Memory B cell (primary cell): Measurements from ENCODE around the gene RANBP10.

Source experiments
- ATAC-seq: fragments of 150-1000 bp; cut with Tn5 transposase; 2 replicates; pipeline ENCODE4 v1.10.0; 2021; ENCODE audit warnings: low read depth, mild to moderate bottlenecking, moderate library complexity
- DNase-seq, 2 donors: peaks; one replicate each; pipeline ENCODE4 v3.0.0; 2022; ENCODE audit warnings: low spot score in 2 of 2
- H3K27ac Mint-ChIP-seq: one replicate; pipeline ENCODE4 v1.8.0; 2022; ENCODE audit warnings: mild to moderate bottlenecking, moderate library complexity, mixed read lengths
- H3K27me3 Mint-ChIP-seq: one replicate; pipeline ENCODE4 v1.8.0; 2022; ENCODE audit warnings: mixed read lengths
- H3K36me3 Mint-ChIP-seq: one replicate; pipeline ENCODE4 v1.8.0; 2022; ENCODE audit warnings: mild to moderate bottlenecking, mixed read lengths
- H3K4me1 Mint-ChIP-seq: one replicate; pipeline ENCODE4 v1.8.0; 2022; ENCODE audit warnings: mixed read lengths
- H3K4me3 Mint-ChIP-seq: one replicate; pipeline ENCODE4 v1.8.0; 2022; ENCODE audit warnings: mild to moderate bottlenecking, moderate library complexity, mixed read lengths
- H3K9me3 Mint-ChIP-seq: one replicate; pipeline ENCODE4 v1.8.0; 2022; ENCODE audit warnings: mixed read lengths

The RANBP10 gene

DNA sequence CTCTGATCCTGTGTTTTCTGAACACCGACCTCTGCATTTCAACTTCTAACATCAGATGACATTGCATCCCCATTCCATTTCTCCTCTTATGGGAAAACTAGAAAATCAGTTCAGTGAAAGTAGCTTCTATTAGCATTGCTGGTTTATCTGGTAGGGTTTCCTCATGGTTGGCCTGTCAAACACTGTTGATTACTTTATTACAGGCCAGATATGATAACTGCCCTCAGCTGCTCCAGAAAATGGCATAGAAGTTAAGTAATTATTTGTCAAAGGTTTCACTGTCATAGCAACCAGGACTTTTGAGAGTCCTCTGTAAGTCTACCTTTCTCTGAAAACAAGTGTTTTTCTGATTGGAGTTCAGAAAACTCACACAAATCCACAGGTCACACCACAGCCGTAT is 90.3 kb downstream of the RANBP10 start:
- H3K4me1 Mint-ChIP-seq, result peaks cover 29% of the 10 kb centered on the region
- ATAC-seq (no peak), DNase-seq (no peak)
- H3K4me3 Mint-ChIP-seq, result no peak overlapping the region
- peaks cover 7% of the 10 kb centered on the region for H3K36me3 Mint-ChIP-seq
- no peaks in the 10 kb centered on the region for H3K9me3 Mint-ChIP-seq
- no peaks in the 10 kb centered on the region for H3K27me3 Mint-ChIP-seq
- no peak overlapping the region for H3K27ac Mint-ChIP-seq

DNA sequence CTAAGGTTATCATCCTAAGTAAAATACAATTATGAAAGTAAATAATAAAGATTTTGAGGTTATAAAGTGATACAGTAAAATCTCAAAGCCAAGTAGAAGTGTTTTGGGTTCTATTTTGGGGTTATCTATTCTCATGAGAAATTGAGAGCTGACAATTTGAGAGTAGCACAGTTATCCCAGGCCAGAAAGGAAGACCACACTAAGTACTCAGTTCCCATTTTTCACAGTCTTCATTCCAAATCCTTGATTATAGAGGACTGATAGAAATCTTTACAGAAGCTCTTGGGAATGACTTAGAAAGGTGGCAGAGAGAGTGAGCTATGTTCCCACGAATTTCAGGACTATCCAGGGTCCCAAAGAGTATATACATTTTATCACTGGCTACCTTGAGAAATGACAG is 91.8 kb downstream of the RANBP10 start:
- H3K9me3 Mint-ChIP-seq, result no peaks in the 10 kb centered on the region
- DNase-seq (no peak), ATAC-seq (no peak)
- H3K27ac Mint-ChIP-seq, result no peak overlapping the region
- H3K4me3 Mint-ChIP-seq, result no peak overlapping the region
- peaks cover 24% of the 10 kb centered on the region for H3K4me1 Mint-ChIP-seq
- no peaks in the 10 kb centered on the region for H3K27me3 Mint-ChIP-seq
- H3K36me3 Mint-ChIP-seq, result peaks cover 7% of the 10 kb centered on the region

DNA sequence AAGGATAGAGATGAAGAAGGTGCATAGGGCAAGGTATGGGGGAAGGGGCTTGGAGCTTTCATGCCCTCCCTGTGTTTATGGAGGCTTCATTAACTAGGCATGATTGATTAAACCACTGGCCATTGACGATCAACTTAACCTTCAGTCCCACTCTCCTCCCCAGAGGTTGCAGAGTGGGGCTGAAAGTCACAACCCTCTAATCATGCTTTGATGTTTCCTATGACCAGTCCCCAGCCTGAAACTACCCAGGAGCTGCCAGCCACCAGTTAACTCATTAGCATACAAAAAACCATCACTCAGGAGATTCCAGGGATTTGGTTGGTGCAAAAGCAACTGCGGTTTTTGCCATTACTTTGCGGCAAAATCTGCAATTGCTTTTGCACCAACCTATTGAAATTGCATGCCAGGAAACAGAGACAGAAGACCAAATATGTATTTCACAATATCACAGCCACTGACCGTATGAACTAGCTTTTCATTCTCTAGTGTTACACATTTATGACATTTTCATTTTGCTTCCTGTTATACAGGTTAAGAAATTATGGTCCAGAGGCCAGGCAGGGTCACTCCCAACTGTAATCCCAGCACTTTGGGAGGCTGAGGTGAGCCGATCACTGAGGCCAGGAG is 92.6 kb downstream of the RANBP10 start:
- DNase-seq, result no peak
- ATAC-seq, result no peak
- H3K36me3 Mint-ChIP-seq, result peaks cover 7% of the 10 kb centered on the region
- peaks cover 24% of the 10 kb centered on the region for H3K4me1 Mint-ChIP-seq
- H3K4me3 Mint-ChIP-seq, result no peak overlapping the region
- H3K27me3 Mint-ChIP-seq, result no peaks in the 10 kb centered on the region
- H3K9me3 Mint-ChIP-seq, result no peaks in the 10 kb centered on the region
- H3K27ac Mint-ChIP-seq, result no peak overlapping the region

DNA sequence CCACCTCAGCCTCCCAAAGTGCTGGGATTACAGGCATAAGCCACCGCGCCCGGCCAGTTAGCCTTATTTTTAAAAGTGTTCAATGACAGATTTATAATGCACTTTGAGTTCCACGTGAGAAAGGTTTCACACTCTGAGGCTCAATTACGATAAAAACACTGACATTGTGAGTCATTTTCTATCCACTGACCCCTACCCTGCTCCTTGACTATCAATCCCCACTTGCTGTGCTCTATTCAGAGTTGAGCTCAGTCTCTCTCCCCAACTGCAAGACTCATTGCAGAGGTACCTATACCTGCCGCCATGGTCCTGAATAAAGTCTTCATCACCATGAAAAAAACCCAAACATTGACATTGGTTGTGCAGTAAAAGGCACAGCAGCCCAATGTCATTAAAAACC is 95.8 kb downstream of the RANBP10 start:
- Mint-ChIP-seq H3K27me3 (no peaks in the 10 kb centered on the region), H3K36me3 (peaks cover 9% of the 10 kb centered on the region), H3K9me3 (no peaks in the 10 kb centered on the region), H3K4me3 (no peak overlapping the region), H3K4me1 (peaks cover 11% of the 10 kb centered on the region), H3K27ac (no peak overlapping the region)
- ATAC-seq, result no peak
- no peak for DNase-seq

DNA sequence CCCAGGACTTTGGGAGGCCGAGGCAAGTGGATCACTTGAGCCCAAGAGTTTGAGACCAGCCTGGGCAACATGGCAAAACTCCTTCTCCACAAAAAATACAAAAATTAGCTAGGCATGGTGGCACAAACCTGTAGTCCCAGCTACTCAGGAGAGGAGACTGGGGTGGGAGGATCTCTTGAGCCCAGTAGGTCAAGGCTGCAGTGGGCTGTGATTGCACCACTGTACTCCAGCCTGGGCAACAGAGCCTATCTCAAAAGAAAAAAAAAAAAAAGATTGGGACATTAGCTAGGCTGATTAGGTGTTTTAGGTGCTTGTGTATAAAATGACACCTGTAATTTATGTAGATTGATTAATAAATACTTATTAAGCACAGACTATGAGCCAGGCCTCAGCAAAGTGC is 97.3 kb downstream of the RANBP10 start:
- Mint-ChIP-seq H3K27ac (no peak overlapping the region), H3K4me3 (no peak overlapping the region), H3K4me1 (peaks cover 10% of the 10 kb centered on the region), H3K36me3 (peaks cover 11% of the 10 kb centered on the region), H3K9me3 (no peaks in the 10 kb centered on the region), H3K27me3 (no peaks in the 10 kb centered on the region)
- no peak for DNase-seq
- ATAC-seq, result no peak

DNA sequence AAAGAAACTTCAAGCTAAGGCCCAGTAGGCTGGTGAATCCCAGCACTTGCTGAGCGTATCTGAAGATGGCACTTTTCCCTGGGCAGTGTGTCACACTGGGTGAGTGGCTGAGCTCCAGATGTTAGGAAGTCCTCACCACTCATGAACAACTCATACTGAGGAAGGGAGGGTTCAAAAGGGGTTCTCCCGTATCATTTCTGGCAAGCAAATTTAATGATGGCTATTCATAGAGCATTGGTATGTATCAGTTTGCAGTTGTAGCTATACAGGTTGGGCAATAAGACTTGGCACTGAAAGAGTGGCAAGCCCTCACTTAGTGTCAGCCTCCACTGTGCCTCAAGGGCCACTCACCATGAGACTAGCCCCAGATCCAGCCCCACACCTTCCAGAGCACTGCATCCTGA is 98.0 kb downstream of the RANBP10 start:
- DNase-seq, result no peak
- H3K36me3 Mint-ChIP-seq, result peaks cover 13% of the 10 kb centered on the region
- no peaks in the 10 kb centered on the region for H3K9me3 Mint-ChIP-seq
- H3K4me3 Mint-ChIP-seq, result no peak overlapping the region
- ATAC-seq, result no peak
- no peaks in the 10 kb centered on the region for H3K27me3 Mint-ChIP-seq
- no peak overlapping the region for H3K27ac Mint-ChIP-seq
- H3K4me1 Mint-ChIP-seq, result peaks cover 15% of the 10 kb centered on the region

DNA sequence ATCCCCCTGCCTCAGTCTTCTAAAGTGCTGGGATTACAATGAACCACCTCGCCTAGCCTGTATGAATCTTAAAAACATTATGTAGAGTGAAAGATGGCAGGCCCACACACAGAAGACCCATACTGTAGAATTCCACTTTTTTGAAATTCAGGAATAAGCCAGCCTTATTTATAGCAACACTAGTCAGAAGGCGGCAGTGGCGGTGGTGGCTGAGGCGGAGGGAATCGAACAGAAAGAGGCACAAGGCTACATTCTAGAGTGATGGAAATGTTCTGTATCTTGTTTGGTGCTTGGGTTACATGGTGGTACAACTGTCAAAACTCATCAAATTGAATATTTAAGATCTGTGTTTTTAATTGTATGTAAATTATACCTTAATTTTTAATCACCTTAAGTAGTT is 98.6 kb downstream of the RANBP10 start:
- H3K4me3 Mint-ChIP-seq, result no peak overlapping the region

DNA sequence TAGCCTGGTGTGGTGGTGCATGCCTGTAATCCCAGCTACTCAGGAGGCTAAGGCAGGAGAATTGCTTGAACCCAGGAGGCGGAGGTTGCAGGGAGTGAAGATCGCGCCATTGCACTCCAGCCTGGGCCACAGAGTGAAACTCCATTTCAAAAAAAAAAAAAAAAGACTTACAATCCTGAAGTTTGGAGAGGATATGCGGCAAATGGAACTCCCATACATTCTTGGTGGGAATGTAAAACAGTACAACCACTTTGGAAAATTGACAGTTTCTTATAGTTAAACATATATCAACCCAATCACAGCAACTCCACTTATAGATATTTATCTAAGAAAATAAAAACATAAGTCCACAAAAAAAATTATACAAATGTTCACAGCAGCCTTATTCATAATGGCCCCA is 99.2 kb downstream of the RANBP10 start:
- Mint-ChIP-seq H3K36me3 (peaks cover 13% of the 10 kb centered on the region), H3K4me1 (peaks cover 15% of the 10 kb centered on the region), H3K27me3 (no peaks in the 10 kb centered on the region), H3K9me3 (no peaks in the 10 kb centered on the region), H3K27ac (no peak overlapping the region), H3K4me3 (no peak overlapping the region)
- no peak for ATAC-seq
- DNase-seq, result no peak

More for the DNA sequence above, 98.6 kb downstream of the RANBP10 start:
- no peaks in the 10 kb centered on the region for H3K27me3 Mint-ChIP-seq
- DNase-seq, result no peak
- ATAC-seq, result no peak
- no peaks in the 10 kb centered on the region for H3K9me3 Mint-ChIP-seq
- peaks cover 13% of the 10 kb centered on the region for H3K36me3 Mint-ChIP-seq
- peaks cover 15% of the 10 kb centered on the region for H3K4me1 Mint-ChIP-seq
- no peak overlapping the region for H3K27ac Mint-ChIP-seq

DNA sequence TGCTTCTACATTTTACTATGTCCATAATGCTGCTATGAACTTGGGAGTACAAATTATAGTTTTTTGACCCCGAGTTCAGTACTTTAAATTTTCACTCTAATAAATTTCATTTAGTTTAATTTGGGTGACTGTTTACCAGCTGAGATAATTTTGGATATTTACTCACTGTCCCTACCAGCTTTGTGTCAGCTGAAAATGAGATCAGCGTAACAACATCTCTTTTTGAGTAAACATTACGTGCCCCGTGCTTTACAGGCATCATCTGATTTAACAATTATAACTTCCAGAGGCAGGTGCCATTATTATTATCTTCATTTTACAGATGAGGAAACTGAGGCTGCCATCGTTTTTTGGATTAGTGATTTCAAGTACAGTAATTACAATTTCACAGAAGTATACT is 102.2 kb downstream of the RANBP10 start:
- DNase-seq, result no peak
- Mint-ChIP-seq H3K4me3 (no peak overlapping the region), H3K27me3 (no peaks in the 10 kb centered on the region), H3K9me3 (no peaks in the 10 kb centered on the region), H3K27ac (no peak overlapping the region), H3K4me1 (peaks cover 9% of the 10 kb centered on the region), H3K36me3 (peaks cover 6% of the 10 kb centered on the region)
- ATAC-seq, result no peak

DNA sequence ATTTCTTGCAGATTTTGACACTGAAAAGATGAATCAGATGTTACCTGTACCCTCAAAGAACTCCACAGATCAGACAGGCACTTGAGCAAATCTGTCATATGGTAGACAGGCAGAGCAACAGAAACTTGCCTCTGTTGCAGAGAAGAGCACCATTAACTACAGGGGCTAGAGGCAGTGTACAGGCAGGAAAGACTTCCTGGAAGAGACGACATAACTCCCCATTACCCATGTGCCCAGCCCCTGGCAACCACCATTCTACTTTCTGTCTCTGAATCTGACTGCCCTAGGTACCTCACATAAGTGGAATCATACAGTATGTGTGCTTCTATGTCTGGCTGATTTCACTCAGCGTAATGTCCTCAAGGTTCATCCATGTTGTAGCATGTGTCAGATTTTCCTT is 102.7 kb downstream of the RANBP10 start:
- DNase-seq, result no peak
- no peaks in the 10 kb centered on the region for H3K9me3 Mint-ChIP-seq
- H3K27ac Mint-ChIP-seq, result no peak overlapping the region
- ATAC-seq, result no peak
- H3K4me3 Mint-ChIP-seq, result no peak overlapping the region
- no peaks in the 10 kb centered on the region for H3K27me3 Mint-ChIP-seq
- peaks cover 9% of the 10 kb centered on the region for H3K4me1 Mint-ChIP-seq
- peaks cover 7% of the 10 kb centered on the region for H3K36me3 Mint-ChIP-seq

DNA sequence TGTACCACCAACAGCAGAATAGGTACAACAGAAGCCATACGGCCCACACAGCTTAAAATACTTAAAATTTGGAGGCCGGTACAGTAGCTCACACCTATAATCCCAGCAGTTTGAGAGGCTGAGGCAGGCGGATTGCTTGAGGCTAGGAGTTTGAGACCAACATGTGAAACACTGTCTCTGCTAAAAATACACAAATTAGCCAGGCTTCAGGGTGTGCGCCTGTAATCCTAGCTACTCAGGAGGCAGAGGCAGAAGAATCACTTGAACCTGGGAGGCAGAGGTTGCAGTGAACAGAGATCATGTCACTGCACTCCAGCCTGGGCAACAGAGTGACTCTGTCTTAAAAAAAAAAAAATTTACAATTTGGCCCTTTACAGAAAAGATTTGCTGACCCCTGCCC is 104.2 kb downstream of the RANBP10 start:
- Mint-ChIP-seq H3K9me3 (no peaks in the 10 kb centered on the region), H3K4me1 (peaks cover 11% of the 10 kb centered on the region), H3K27me3 (no peaks in the 10 kb centered on the region), H3K36me3 (peaks cover 11% of the 10 kb centered on the region), H3K27ac (no peak overlapping the region), H3K4me3 (no peak overlapping the region)
- DNase-seq (no peak), ATAC-seq (no peak)

DNA sequence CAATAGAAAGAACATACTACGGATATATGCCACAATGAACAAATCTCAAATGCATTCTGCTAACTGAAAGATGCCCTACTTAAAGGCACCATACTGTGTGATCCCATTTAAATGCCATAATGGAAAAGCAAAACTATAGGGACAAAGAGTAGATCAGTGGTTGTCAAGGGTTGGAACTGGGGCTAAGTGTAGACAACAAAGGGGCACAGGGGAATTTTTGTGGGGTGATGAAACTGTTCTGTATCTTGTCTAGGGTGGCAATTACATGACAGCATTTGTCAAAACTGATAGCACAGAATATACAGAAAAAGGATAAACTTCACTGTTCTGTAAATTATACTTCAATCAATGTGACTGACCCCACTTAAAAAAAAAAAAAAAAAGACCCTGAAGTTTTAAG is 104.9 kb downstream of the RANBP10 start:
- DNase-seq, result no peak
- Mint-ChIP-seq H3K27me3 (no peaks in the 10 kb centered on the region), H3K27ac (peak overlapping the region; percentile 5), H3K4me1 (peaks cover 13% of the 10 kb centered on the region), H3K4me3 (no peak overlapping the region), H3K9me3 (no peaks in the 10 kb centered on the region), H3K36me3 (peaks cover 10% of the 10 kb centered on the region)
- no peak for ATAC-seq

DNA sequence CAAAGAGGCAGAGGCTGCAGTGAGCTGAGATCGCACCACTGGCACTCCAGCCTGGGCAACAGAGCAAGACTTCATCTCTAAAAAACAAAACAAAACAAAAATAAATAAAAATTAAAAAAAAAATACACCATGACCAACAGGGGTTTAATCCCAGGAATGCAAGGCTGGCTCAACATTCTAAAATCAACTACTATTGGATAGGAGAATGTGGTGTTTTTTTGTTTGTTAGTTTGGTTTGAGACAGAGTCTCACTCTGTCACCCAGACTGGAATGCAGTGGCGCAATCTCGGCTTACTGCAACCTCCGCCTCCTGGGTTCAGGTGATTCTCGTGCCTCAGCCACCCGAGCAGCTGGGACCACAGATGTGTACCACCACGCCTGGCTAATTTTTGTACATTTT is 107.1 kb downstream of the RANBP10 start:
- no peaks in the 10 kb centered on the region for H3K9me3 Mint-ChIP-seq
- peaks cover 7% of the 10 kb centered on the region for H3K36me3 Mint-ChIP-seq
- H3K4me1 Mint-ChIP-seq, result peaks cover 11% of the 10 kb centered on the region
- H3K27ac Mint-ChIP-seq, result no peak overlapping the region
- no peak overlapping the region for H3K4me3 Mint-ChIP-seq
- H3K27me3 Mint-ChIP-seq, result no peaks in the 10 kb centered on the region
- no peak for ATAC-seq
- DNase-seq, result no peak

DNA sequence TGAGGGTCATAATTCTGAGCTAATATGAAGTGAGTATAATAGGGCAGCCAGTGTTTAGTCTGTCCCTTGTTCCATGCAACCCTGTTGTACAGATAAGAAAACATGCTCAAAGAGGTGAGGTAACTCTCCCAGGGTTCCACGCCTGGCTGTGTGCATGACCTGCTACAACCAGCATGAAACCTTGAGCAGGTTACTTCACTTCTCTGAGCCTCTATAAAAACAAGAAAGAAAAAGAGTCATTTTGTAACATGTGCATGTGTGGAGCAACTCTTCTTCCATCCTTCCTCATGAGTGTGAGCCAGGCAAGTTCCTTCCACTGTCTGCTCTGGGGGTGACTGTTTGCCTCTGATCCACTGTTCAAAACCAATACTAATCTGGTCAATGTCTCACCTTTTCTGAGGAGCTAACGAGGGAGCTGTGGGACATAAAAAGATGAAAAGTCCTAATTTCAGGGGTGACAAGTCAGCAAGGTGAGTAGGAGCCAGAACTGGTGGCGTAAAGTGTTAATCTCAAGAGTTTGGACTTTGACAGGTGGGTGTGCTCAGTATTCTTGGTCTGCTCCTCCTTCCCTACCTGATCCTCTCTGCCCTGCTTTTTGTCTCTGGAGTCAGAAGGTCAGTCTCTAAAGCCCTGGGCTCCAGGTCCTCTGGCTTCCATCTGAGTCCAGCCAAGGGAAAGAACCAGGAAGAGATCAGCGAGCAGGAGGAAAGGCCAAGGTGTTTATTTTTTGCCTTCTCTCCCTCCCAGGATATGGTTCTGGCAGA is 108.8 kb downstream of the RANBP10 start:
- Mint-ChIP-seq H3K4me1 (peaks cover 8% of the 10 kb centered on the region), H3K27ac (peak overlapping the region; percentile 78), H3K4me3 (no peak overlapping the region), H3K36me3 (peaks cover 5% of the 10 kb centered on the region), H3K27me3 (no peaks in the 10 kb centered on the region), H3K9me3 (no peaks in the 10 kb centered on the region)
- ATAC-seq (no peak), DNase-seq (no peak)

DNA sequence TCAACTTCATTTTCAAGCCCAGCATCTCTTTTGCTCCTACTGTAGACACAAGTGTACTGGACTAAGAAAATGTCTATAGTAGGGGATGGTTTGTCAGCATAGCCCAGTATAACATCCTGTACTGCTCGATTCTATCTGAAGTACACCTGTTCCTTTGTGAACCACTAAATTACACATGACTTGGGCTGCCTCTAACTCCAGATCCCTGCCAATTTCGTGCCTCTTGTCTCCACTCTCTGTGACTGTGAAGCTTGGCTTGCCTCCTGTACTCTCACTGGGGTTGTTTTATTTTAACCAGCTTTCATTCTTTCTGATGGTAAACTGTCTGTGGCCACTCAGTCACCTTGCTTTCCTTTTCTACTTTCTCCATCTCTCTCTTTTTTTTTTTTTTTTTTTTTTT is 111.7 kb downstream of the RANBP10 start:
- peak overlapping the region; percentile 45 for H3K27ac Mint-ChIP-seq
- ATAC-seq (no peak), DNase-seq (no peak)
- no peak overlapping the region for H3K4me3 Mint-ChIP-seq
- H3K36me3 Mint-ChIP-seq, result peaks cover 7% of the 10 kb centered on the region
- H3K27me3 Mint-ChIP-seq, result no peaks in the 10 kb centered on the region
- H3K9me3 Mint-ChIP-seq, result no peaks in the 10 kb centered on the region
- H3K4me1 Mint-ChIP-seq, result peaks cover 13% of the 10 kb centered on the region
